CD4-positive, alpha-beta T cell treated with Interleukin-21 for 1 hour (primary cell): ENCODE measurements around the gene ANKRD36.
"Not testable (repeated sequence)": the region's sequence is repeated elsewhere in the genome, so short reads cannot be mapped to it uniquely, and the experiment has no call there.

ENCODE experiments used
- DNase-seq: peaks from one replicate; pipeline ENCODE4 v3.0.0-alpha.2; 2020

Gene ANKRD36

GRCh38 chr2:97129090-97129489 is 16.1 kb downstream of the ANKRD36 start:
- DNase-seq, result not testable (repeated sequence)

GRCh38 chr2:97144016-97144415 is 31.1 kb downstream of the ANKRD36 start:
- not testable (repeated sequence) for DNase-seq

- not testable (repeated sequence) for DNase-seq
These were observed 53.6 kb downstream of the ANKRD36 start for GRCh38 chr2:97166548-97166947.

GRCh38 chr2:97167938-97168337 is 55.0 kb downstream of the ANKRD36 start:
- not testable (repeated sequence) for DNase-seq

GRCh38 chr2:97168583-97168982 is 55.6 kb downstream of the ANKRD36 start:
- DNase-seq, result not testable (repeated sequence)

GRCh38 chr2:97180391-97180790 is 67.4 kb downstream of the ANKRD36 start:
- DNase-seq, result not testable (repeated sequence)

GRCh38 chr2:97195349-97195748 is 82.4 kb downstream of the ANKRD36 start:
- DNase-seq, result not testable (repeated sequence)

GRCh38 chr2:97197251-97197650 is 84.3 kb downstream of the ANKRD36 start:
- DNase-seq, result not testable (repeated sequence)

GRCh38 chr2:97200887-97201286 is 87.9 kb downstream of the ANKRD36 start:
- not testable (repeated sequence) for DNase-seq

GRCh38 chr2:97202643-97203250 is 89.8 kb downstream of the ANKRD36 start:
- DNase-seq, result not testable (repeated sequence)

- no peak for DNase-seq
These were observed 97.4 kb downstream of the ANKRD36 start for GRCh38 chr2:97210325-97210724.

- DNase-seq, result not testable (repeated sequence)
These were observed 102.1 kb downstream of the ANKRD36 start for GRCh38 chr2:97215025-97215424.

GRCh38 chr2:97230848-97231585 is 118.1 kb downstream of the ANKRD36 start:
- not testable (repeated sequence) for DNase-seq

- DNase-seq, result not testable (repeated sequence)
These were observed 120.0 kb downstream of the ANKRD36 start for GRCh38 chr2:97232981-97233380.

GRCh38 chr2:97233660-97234295 is 120.8 kb downstream of the ANKRD36 start:
- DNase-seq, result not testable (repeated sequence)

- DNase-seq, result not testable (repeated sequence)
These were observed 148.2 kb downstream of the ANKRD36 start for GRCh38 chr2:97261192-97261591.

GRCh38 chr2:97266449-97266848 is 153.5 kb downstream of the ANKRD36 start:
- not testable (repeated sequence) for DNase-seq

- DNase-seq, result peak; percentile 1
These were observed 154.6 kb downstream of the ANKRD36 start for GRCh38 chr2:97267411-97268074.

GRCh38 chr2:97268075-97268591 is 155.2 kb downstream of the ANKRD36 start:
- DNase-seq, result not testable (repeated sequence)

- not testable (repeated sequence) for DNase-seq
These were observed 163.4 kb downstream of the ANKRD36 start for GRCh38 chr2:97276232-97276798.

GRCh38 chr2:97285187-97285586 is 172.2 kb downstream of the ANKRD36 start:
- not testable (repeated sequence) for DNase-seq

- DNase-seq, result not testable (repeated sequence)
These were observed 180.7 kb downstream of the ANKRD36 start for GRCh38 chr2:97293687-97294086.
